Neuronal stem cell (in vitro differentiated cells): ENCODE data around the gene HEPHL1.

Experiments used
- DNase-seq: peaks from one replicate; pipeline ENCODE4 v3.0.0-alpha.2; 2013; ENCODE audit warnings: low spot score
- H2AFZ ChIP-seq: one replicate; pipeline ENCODE4 v1.6.1; 2013; ENCODE audit warnings: mild to moderate bottlenecking, low read length, inconsistent platforms
- H2AK5ac ChIP-seq: 2 replicates; pipeline ENCODE4 v1.6.1; 2013; ENCODE audit warnings: low read depth, mild to moderate bottlenecking, inconsistent platforms, low read length, moderate library complexity, mixed read lengths
- H2BK120ac ChIP-seq: 2 replicates; pipeline ENCODE4 v1.6.1; 2013; ENCODE audit warnings: low read depth, mild to moderate bottlenecking, inconsistent platforms, low read length, moderate library complexity, mixed read lengths
- H2BK12ac ChIP-seq: one replicate; pipeline ENCODE4 v1.6.1; 2013; ENCODE audit warnings: low read length, inconsistent platforms
- H2BK15ac ChIP-seq: 2 replicates; pipeline ENCODE4 v1.6.1; 2013; ENCODE audit warnings: mild to moderate bottlenecking, low read length, inconsistent platforms, mixed read lengths
- H2BK5ac ChIP-seq: one replicate; pipeline ENCODE4 v1.6.1; 2013; ENCODE audit warnings: inconsistent platforms, mild to moderate bottlenecking, low read length, moderate library complexity
- H3K14ac ChIP-seq: one replicate; pipeline ENCODE4 v1.6.1; 2013; ENCODE audit warnings: low read length, inconsistent platforms
- H3K18ac ChIP-seq: 2 replicates; pipeline ENCODE4 v1.6.1; 2013; ENCODE audit warnings: low read length, inconsistent platforms
- H3K23ac ChIP-seq: 2 replicates; pipeline ENCODE4 v1.6.1; 2013; ENCODE audit warnings: low read depth, mild to moderate bottlenecking, mixed read lengths, low read length, inconsistent platforms; ENCODE audit not compliant: poor library complexity
- H3K27ac ChIP-seq: replicated peaks from 3 replicates; pipeline ENCODE4 v1.5.1; 2013; ENCODE audit warnings: low read length, inconsistent platforms
- H3K27me3 ChIP-seq, 3 experiments: 2 replicates each; pipeline ENCODE4 v1.6.1; 2013; ENCODE audit warnings: low read length in 3 of 3, mild to moderate bottlenecking in 2 of 3, inconsistent platforms in 1 of 3, low read depth in 1 of 3, mixed read lengths in 1 of 3, moderate library complexity in 1 of 3; ENCODE audit not compliant: control insufficient read depth in 3 of 3, insufficient read depth in 3 of 3
- H3K36me3 ChIP-seq, 2 donors: replicated peaks in 1 of 2; 2 replicates each; pipeline ENCODE4 v1.6.1; 2013; ENCODE audit warnings: low read length in 2 of 2; ENCODE audit not compliant: control insufficient read depth in 2 of 2, insufficient read depth in 2 of 2
- H3K4ac ChIP-seq: 2 replicates; pipeline ENCODE4 v1.6.1; 2013; ENCODE audit warnings: inconsistent platforms, mild to moderate bottlenecking, low read length, moderate library complexity
- H3K4me1 ChIP-seq, 2 donors: 1 replicate in 1 of 2; 2 replicates in 1 of 2; pipeline ENCODE4 v1.6.1; 2013; ENCODE audit warnings: low read length in 2 of 2, low read depth in 1 of 2; ENCODE audit not compliant: control insufficient read depth in 2 of 2, insufficient read depth in 1 of 2
- H3K4me2 ChIP-seq: one replicate; pipeline ENCODE4 v1.6.1; 2013; ENCODE audit warnings: mild to moderate bottlenecking, low read length, inconsistent platforms; ENCODE audit not compliant: insufficient read depth, poor library complexity, severe bottlenecking
- H3K4me3 ChIP-seq, 2 donors: 2 replicates each; pipeline ENCODE4 v1.5.1; 2013; ENCODE audit warnings: low read length in 2 of 2, mild to moderate bottlenecking in 2 of 2, inconsistent platforms in 1 of 2, moderate library complexity in 1 of 2
- H3K79me1 ChIP-seq: one replicate; pipeline ENCODE4 v1.6.1; 2013; ENCODE audit warnings: low read depth, mild to moderate bottlenecking, inconsistent platforms, low read length, moderate library complexity
- H3K9ac ChIP-seq: one replicate; pipeline ENCODE4 v1.6.1; 2013; ENCODE audit warnings: mild to moderate bottlenecking, low read depth, low read length, inconsistent platforms; ENCODE audit not compliant: poor library complexity
- H3K9me3 ChIP-seq, 2 donors: replicated peaks in 1 of 2; 2 replicates each; pipeline versions ENCODE3 to v1.6.1; 2013; ENCODE audit warnings: low read length in 2 of 2, mild to moderate bottlenecking in 2 of 2, inconsistent platforms in 1 of 2, low read depth in 1 of 2, mixed read lengths in 1 of 2, moderate library complexity in 1 of 2; ENCODE audit not compliant: control insufficient read depth in 2 of 2, insufficient read depth in 1 of 2
- H4K8ac ChIP-seq: one replicate; pipeline ENCODE4 v1.6.1; 2013; ENCODE audit warnings: low read depth, mild to moderate bottlenecking, inconsistent platforms, low read length, moderate library complexity
- H4K91ac ChIP-seq: one replicate; pipeline ENCODE4 v1.6.1; 2013; ENCODE audit warnings: low read length, low read depth, mild to moderate bottlenecking, inconsistent platforms; ENCODE audit not compliant: poor library complexity
- WGBS, 2 donors: extraction: QIAGEN DNeasy Blood & Tissue Kit; methylation state at CpG; one replicate each; pipeline ENCODE4 v1.1.7; 2013; ENCODE audit warnings: missing lambda C conversion rate in 2 of 2, mixed read lengths in 1 of 2; ENCODE audit not compliant: insufficient read length in 2 of 2, insufficient replicate concordance in 1 of 2; ENCODE audit errors: extremely low coverage in 2 of 2; 5-methylcytosine and 5-hydroxymethylcytosine counted together

Gene HEPHL1

GRCh38 chr11:94131047-94131717 is 110.0 kb downstream of the HEPHL1 start:
- no peak for DNase-seq
- Histone ChIP-seq H3K18ac (no peak overlapping the region), H3K9me3 (no peaks in the 10 kb centered on the region), H2BK5ac (no peak overlapping the region), H3K4me3 (peak overlapping the region in 1 of 2 donors; percentile 88), H2AFZ (no peak overlapping the region), H3K14ac (no peak overlapping the region), H3K79me1 (peaks cover 13% of the 10 kb centered on the region), H3K4ac (no peak overlapping the region), H2BK12ac (no peak overlapping the region), H3K27me3 (no peaks in the 10 kb centered on the region), H3K4me2 (no peak overlapping the region), H2AK5ac (no peak overlapping the region), H2BK120ac (no peak overlapping the region), H3K4me1 (peaks cover 11 to 14% of the 10 kb centered on the region in 2 donors), H3K9ac (no peak overlapping the region), H3K27ac (no peak overlapping the region), H4K8ac (no peak overlapping the region), H3K23ac (no peak overlapping the region), H4K91ac (no peak overlapping the region), H2BK15ac (no peak overlapping the region), H3K36me3 (peaks cover 0 to 14% of the 10 kb centered on the region in 2 donors)
- no CpG with 5 or more reads among the region's 3 CpGs for WGBS, 2 donors

DNA sequence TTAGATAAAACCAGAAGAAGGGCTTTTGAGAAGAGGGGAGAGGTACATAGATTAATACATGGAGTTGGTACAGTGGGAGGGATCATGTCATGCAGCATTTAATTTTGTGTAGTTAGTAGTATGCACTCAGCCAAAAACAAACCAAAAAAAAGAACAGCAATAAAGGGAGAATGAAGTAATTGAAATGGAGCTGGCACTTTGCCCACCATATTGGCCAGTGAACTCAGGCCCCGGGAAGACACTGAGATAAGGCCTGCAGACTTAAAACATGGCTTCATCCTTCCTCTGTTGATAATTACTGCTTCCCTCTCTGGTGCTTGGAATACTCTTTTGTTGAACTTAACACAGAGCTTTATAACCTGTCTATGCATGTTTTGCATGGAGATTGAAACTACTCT is 110.6 kb downstream of the HEPHL1 start:
- Histone ChIP-seq H3K4me1 (peaks cover 11 to 14% of the 10 kb centered on the region in 2 donors), H2AFZ (no peak overlapping the region), H2BK120ac (no peak overlapping the region), H2BK15ac (no peak overlapping the region), H3K27me3 (no peaks in the 10 kb centered on the region), H3K4me3 (no peak overlapping the region), H3K9ac (no peak overlapping the region), H4K8ac (no peak overlapping the region), H2AK5ac (no peak overlapping the region), H4K91ac (no peak overlapping the region), H2BK5ac (no peak overlapping the region), H3K79me1 (peaks cover 13% of the 10 kb centered on the region), H3K27ac (no peak overlapping the region), H3K9me3 (no peaks in the 10 kb centered on the region), H2BK12ac (no peak overlapping the region), H3K4ac (no peak overlapping the region), H3K18ac (no peak overlapping the region), H3K23ac (no peak overlapping the region), H3K4me2 (no peak overlapping the region), H3K36me3 (peaks cover 0 to 14% of the 10 kb centered on the region in 2 donors), H3K14ac (no peak overlapping the region)
- DNase-seq: no peak
- WGBS, 2 donors: no CpG with 5 or more reads among the region's 1 CpG

GRCh38 chr11:94132152-94132558 is 111.0 kb downstream of the HEPHL1 start:
- Histone ChIP-seq H3K4ac (no peak overlapping the region), H2AK5ac (no peak overlapping the region), H3K36me3 (peaks cover 0 to 14% of the 10 kb centered on the region in 2 donors), H2BK12ac (no peak overlapping the region), H3K27me3 (no peaks in the 10 kb centered on the region), H3K27ac (no peak overlapping the region), H4K8ac (no peak overlapping the region), H3K9ac (no peak overlapping the region), H3K18ac (no peak overlapping the region), H3K4me1 (peaks cover 11 to 14% of the 10 kb centered on the region in 2 donors), H3K4me2 (no peak overlapping the region), H3K9me3 (no peaks in the 10 kb centered on the region), H2BK5ac (no peak overlapping the region), H3K4me3 (no peak overlapping the region), H4K91ac (no peak overlapping the region), H3K23ac (no peak overlapping the region), H2BK15ac (no peak overlapping the region), H3K79me1 (peaks cover 13% of the 10 kb centered on the region), H3K14ac (no peak overlapping the region), H2AFZ (no peak overlapping the region), H2BK120ac (no peak overlapping the region)
- no peak for DNase-seq
- no CpG with 5 or more reads among the region's 5 CpGs for WGBS, 2 donors

- Histone ChIP-seq H3K27me3 (no peaks in the 10 kb centered on the region), H2BK5ac (no peak overlapping the region), H3K4ac (no peak overlapping the region), H4K91ac (no peak overlapping the region), H2AFZ (no peak overlapping the region), H2BK15ac (no peak overlapping the region), H3K4me3 (no peak overlapping the region), H3K23ac (no peak overlapping the region), H3K27ac (no peak overlapping the region), H2AK5ac (peak overlapping the region; percentile 21), H3K14ac (peak overlapping the region; percentile 38), H3K4me1 (peaks cover 7 to 12% of the 10 kb centered on the region in 2 donors), H3K79me1 (peaks cover 15% of the 10 kb centered on the region), H3K9me3 (no peaks in the 10 kb centered on the region), H2BK12ac (no peak overlapping the region), H3K36me3 (peaks cover 0 to 14% of the 10 kb centered on the region in 2 donors), H3K18ac (no peak overlapping the region), H3K9ac (peak overlapping the region; percentile 45), H2BK120ac (no peak overlapping the region), H4K8ac (no peak overlapping the region), H3K4me2 (no peak overlapping the region)
- no CpG with 5 or more reads among the region's 4 CpGs for WGBS, 2 donors
- no peak for DNase-seq
These were observed 111.8 kb downstream of the HEPHL1 start for GRCh38 chr11:94132823-94133408.
